HepG2 (cell line): ENCODE measurements around the gene ZBTB7B. TPM values are rescaled to one million over a fixed set of nuclear protein-coding genes. Genes with fewer than 3 reads are reported as not detected.

Source experiments
- GTF3A ChIP-seq: sonication (generic); formaldehyde crosslinking; conservative IDR thresholded peaks from 2 replicates; pipeline ENCODE4 v1.4.0; 2020; ENCODE audit warnings: mild to moderate bottlenecking, missing genetic modification reagents
- HNRNPK ChIP-seq: fragments of 200-400 bp; formaldehyde crosslinking; IDR thresholded peaks from 2 replicates; pipeline ENCODE4 v1.6.1; 2018; ENCODE audit warnings: low read length, low read depth, moderate library complexity, mild to moderate bottlenecking; ENCODE audit not compliant: poor library complexity, severe bottlenecking
- KAT7 ChIP-seq: IDR thresholded peaks from 2 replicates; pipeline ENCODE4 v1.6.1; 2018; ENCODE audit warnings: borderline replicate concordance, missing compliant biosample characterization
- KLF12 ChIP-seq: sonication (generic); formaldehyde crosslinking; IDR thresholded peaks from 2 replicates; pipeline ENCODE4 v1.4.0; 2020; ENCODE audit warnings: missing genetic modification reagents, borderline replicate concordance
- LCORL ChIP-seq, 2 experiments: fragments of 450-650 bp in 1 of 2; sonication (generic) in 1 of 2; formaldehyde crosslinking in 1 of 2; IDR thresholded peaks; 2 replicates each; pipeline versions ENCODE4 v1.5.0 to v1.6.1; 2017 to 2020; ENCODE audit warnings: antibody characterized with exemption in 1 of 2, missing genetic modification reagents in 1 of 2
- NFE2 ChIP-seq: sonication (generic); formaldehyde crosslinking; IDR thresholded peaks from 2 replicates; pipeline ENCODE4 v1.4.0; 2020; ENCODE audit warnings: missing genetic modification reagents
- PATZ1 ChIP-seq: sonication (generic); formaldehyde crosslinking; IDR thresholded peaks from 2 replicates; pipeline ENCODE4 v1.4.0; 2020; ENCODE audit warnings: missing genetic modification reagents
- POLR2AphosphoS5 ChIP-seq: IDR thresholded peaks from 2 replicates; pipeline ENCODE4 v1.6.1; 2012; ENCODE audit warnings: low read depth, low read length
- RBFOX2 ChIP-seq: fragments of 200-400 bp; formaldehyde crosslinking; IDR thresholded peaks from 2 replicates; pipeline ENCODE4 v1.6.1; 2017; ENCODE audit warnings: low read depth, mild to moderate bottlenecking, low read length
- SATB2 ChIP-seq: sonication (generic); formaldehyde crosslinking; IDR thresholded peaks from 2 replicates; pipeline ENCODE4 v1.5.0; 2020; ENCODE audit warnings: missing genetic modification reagents
- SKIL ChIP-seq: sonication (generic); formaldehyde crosslinking; IDR thresholded peaks from 2 replicates; pipeline ENCODE4 v1.8.0; 2022; ENCODE audit warnings: missing genetic modification reagents, mild to moderate bottlenecking, moderate library complexity, borderline replicate concordance
- SOX5 ChIP-seq: IDR thresholded peaks from 2 replicates; pipeline ENCODE4 v1.6.1; 2016; ENCODE audit warnings: borderline replicate concordance
- ZBTB25 ChIP-seq: IDR thresholded peaks from 2 replicates; pipeline ENCODE4 v1.6.1; 2018; ENCODE audit warnings: missing genetic modification reagents
- ZBTB7A ChIP-seq: sonication (generic); formaldehyde crosslinking; IDR thresholded peaks from 2 replicates; pipeline ENCODE4 v1.8.0; 2022; ENCODE audit warnings: mild to moderate bottlenecking, missing genetic modification reagents
- ZFX ChIP-seq: sonication (generic); formaldehyde crosslinking; IDR thresholded peaks from 2 replicates; pipeline ENCODE4 v1.4.0; 2020; ENCODE audit warnings: mild to moderate bottlenecking, low read depth, missing genetic modification reagents, moderate library complexity
- ZMYM4 ChIP-seq: sonication (generic); formaldehyde crosslinking; IDR thresholded peaks from 2 replicates; pipeline ENCODE4 v1.8.1; 2023; ENCODE audit warnings: mild to moderate bottlenecking, missing genetic modification reagents
- ZNF451 ChIP-seq: sonication (generic); formaldehyde crosslinking; IDR thresholded peaks from 2 replicates; pipeline ENCODE4 v1.5.0; 2020; ENCODE audit warnings: mild to moderate bottlenecking, missing genetic modification reagents
- ZNF543 ChIP-seq: sonication (generic); formaldehyde crosslinking; IDR thresholded peaks from 2 replicates; pipeline ENCODE4 v1.4.0; 2020; ENCODE audit warnings: mild to moderate bottlenecking, missing genetic modification reagents
- ZNF749 ChIP-seq: sonication (generic); formaldehyde crosslinking; IDR thresholded peaks from 2 replicates; pipeline ENCODE4 v1.8.0; 2022; ENCODE audit warnings: mild to moderate bottlenecking, missing genetic modification reagents, moderate library complexity, borderline replicate concordance
- ZNF773 ChIP-seq: sonication (generic); formaldehyde crosslinking; IDR thresholded peaks from 2 replicates; pipeline ENCODE4 v1.4.0; 2020; ENCODE audit warnings: missing genetic modification reagents, borderline replicate concordance
- polyA plus RNA-seq, 8 experiments: library from polyadenylated mRNA; depleted of rRNA in 3 of 8; stranded (reverse) in 7 of 8; unstranded in 1 of 8; fragments of >200 nt; fragmentation: Illumina TruSeq in 4 of 8; extraction: Trizol in 4 of 8; gene quantifications; 2 replicates each; pipeline versions ENCODE4 v1.2.1 to v1.2.3, GENCODE V29; 2011 to 2016; ENCODE audit warnings: low read depth in 4 of 8, missing spikeins in 1 of 8, mixed read lengths in 1 of 8; ENCODE audit not compliant: insufficient read depth in 1 of 8
- total RNA-seq, 5 experiments: library from RNA; depleted of rRNA; stranded (reverse); fragments of >200 nt; fragmentation: Illumina TruSeq; extraction: Trizol; gene quantifications; 2 replicates each; pipeline ENCODE4 v1.2.3, GENCODE V29; 2016; ENCODE audit warnings: low read depth in 1 of 5
- TF ChIP-seq, protein P1 (sequence below): IDR thresholded peaks from 2 replicates; pipeline ENCODE4 v1.6.1; 2012; ENCODE audit warnings: inconsistent platforms
- TF ChIP-seq, protein P2 (sequence below): sonication (generic); formaldehyde crosslinking; IDR thresholded peaks from 2 replicates; pipeline ENCODE4 v1.5.0; 2020; ENCODE audit warnings: missing genetic modification reagents
- TF ChIP-seq, protein P3 (sequence below): sonication (generic); formaldehyde crosslinking; IDR thresholded peaks from 2 replicates; pipeline ENCODE4 v1.4.0; 2020; ENCODE audit warnings: missing genetic modification reagents

ZBTB7B gene
- total and polyA plus RNA-seq, 2 of the 13 experiments (the other 11 are each of a cell fraction or from before 2014, with no cell fraction given), result 15.5 to 17.5 TPM

GRCh38 chr1:155051342-155051776, 48.8 kb downstream of the ZBTB7B start (continued):
- no peak for TF ChIP-seq SOX5 (CRISPR knock-in tag)
- 0 out of 2 replicates have a peak, but pooled peaks have one; percentile 24 for TF ChIP-seq POLR2AphosphoS5
- no peak for TF ChIP-seq GTF3A (CRISPR knock-in tag)
- 0 out of 2 replicates have a peak, but pooled peaks have one; percentile 5 for TF ChIP-seq RBFOX2
- 0 out of 2 replicates have a peak, but pooled peaks have one; percentile 27 for TF ChIP-seq ZNF451 (CRISPR knock-in tag)
- no peak for TF ChIP-seq ZBTB25
- no peak for TF ChIP-seq LCORL (IDR thresholded peaks at IDR 0.05)
- TF ChIP-seq LCORL (CRISPR knock-in tag; IDR thresholded peaks at IDR 0.05), result peak; percentile 10; the same call in 1 of the 2 replicates
- peak; percentile 57 for TF ChIP-seq ZFX (CRISPR knock-in tag)
- peak; percentile 55 for TF ChIP-seq ZBTB7A
- no peak for TF ChIP-seq KLF12 (CRISPR knock-in tag)
- TF ChIP-seq PATZ1, result 0 out of 2 replicates have a peak, but pooled peaks have one; percentile 4
- TF ChIP-seq NFE2 (CRISPR knock-in tag), result no peak
- no peak for TF ChIP-seq SKIL (CRISPR knock-in tag)
- TF ChIP-seq ZNF543 (CRISPR knock-in tag), result 0 out of 2 replicates have a peak, but pooled peaks have one; percentile 3
- TF ChIP-seq, protein P1, sequence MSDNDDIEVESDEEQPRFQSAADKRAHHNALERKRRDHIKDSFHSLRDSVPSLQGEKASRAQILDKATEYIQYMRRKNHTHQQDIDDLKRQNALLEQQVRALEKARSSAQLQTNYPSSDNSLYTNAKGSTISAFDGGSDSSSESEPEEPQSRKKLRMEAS, result peak; percentile 68; the same call in 1 of the 2 replicates
- TF ChIP-seq, protein P2, sequence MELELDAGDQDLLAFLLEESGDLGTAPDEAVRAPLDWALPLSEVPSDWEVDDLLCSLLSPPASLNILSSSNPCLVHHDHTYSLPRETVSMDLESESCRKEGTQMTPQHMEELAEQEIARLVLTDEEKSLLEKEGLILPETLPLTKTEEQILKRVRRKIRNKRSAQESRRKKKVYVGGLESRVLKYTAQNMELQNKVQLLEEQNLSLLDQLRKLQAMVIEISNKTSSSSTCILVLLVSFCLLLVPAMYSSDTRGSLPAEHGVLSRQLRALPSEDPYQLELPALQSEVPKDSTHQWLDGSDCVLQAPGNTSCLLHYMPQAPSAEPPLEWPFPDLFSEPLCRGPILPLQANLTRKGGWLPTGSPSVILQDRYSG (CRISPR knock-in tag), result 0 out of 2 replicates have a peak, but pooled peaks have one; percentile 7
- 0 out of 2 replicates have a peak, but pooled peaks have one; percentile 0 for TF ChIP-seq KAT7 (CRISPR knock-in tag)
- no peak for TF ChIP-seq ZNF749
- TF ChIP-seq SATB2 (CRISPR knock-in tag), result no peak
- TF ChIP-seq, protein P3, sequence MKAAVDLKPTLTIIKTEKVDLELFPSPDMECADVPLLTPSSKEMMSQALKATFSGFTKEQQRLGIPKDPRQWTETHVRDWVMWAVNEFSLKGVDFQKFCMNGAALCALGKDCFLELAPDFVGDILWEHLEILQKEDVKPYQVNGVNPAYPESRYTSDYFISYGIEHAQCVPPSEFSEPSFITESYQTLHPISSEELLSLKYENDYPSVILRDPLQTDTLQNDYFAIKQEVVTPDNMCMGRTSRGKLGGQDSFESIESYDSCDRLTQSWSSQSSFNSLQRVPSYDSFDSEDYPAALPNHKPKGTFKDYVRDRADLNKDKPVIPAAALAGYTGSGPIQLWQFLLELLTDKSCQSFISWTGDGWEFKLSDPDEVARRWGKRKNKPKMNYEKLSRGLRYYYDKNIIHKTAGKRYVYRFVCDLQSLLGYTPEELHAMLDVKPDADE (CRISPR knock-in tag), result no peak
- TF ChIP-seq HNRNPK, result peak; percentile 0
- TF ChIP-seq ZNF773 (CRISPR knock-in tag), result peak; percentile 44; the same call in 1 of the 2 replicates
- peak; percentile 8; the same call in 1 of the 2 replicates for TF ChIP-seq ZMYM4
